DMS79 (cell line): ENCODE results near the gene MTX1.
"Not testable (repeated sequence)": the region's sequence is repeated elsewhere in the genome, so short reads cannot be mapped to it uniquely, and the experiment has no call there.

ENCODE experiments used
- DNase-seq: peaks from one replicate; lab custom pipeline; 2025; lab: John Stamatoyannopoulos, UW

MTX1 gene

GRCh38 chr1:155208541-155209311, at the start of gene MTX1:
TSS of gene MTX1 (plus strand) at chr1:155208695. CDS start at chr1:155208805, 110 bp downstream.
- peak; percentile 62 for DNase-seq

- no peak for DNase-seq
These were observed 49.5 kb upstream of the MTX1 start for GRCh38 chr1:155158991-155159390.

- no peak for DNase-seq
These were observed 48.4 kb upstream of the MTX1 start for GRCh38 chr1:155160128-155160527.

GRCh38 chr1:155162631-155163030, 45.9 kb upstream of the MTX1 start:
- not testable (repeated sequence) for DNase-seq

- DNase-seq = not testable (repeated sequence)
These were observed 44.7 kb upstream of the MTX1 start for GRCh38 chr1:155163785-155164184.

GRCh38 chr1:155164625-155165024, 43.9 kb upstream of the MTX1 start:
- DNase-seq = not testable (repeated sequence)

- DNase-seq = no peak
These were observed 42.4 kb upstream of the MTX1 start for GRCh38 chr1:155166051-155166470.

- DNase-seq = no peak
These were observed 41.9 kb upstream of the MTX1 start for GRCh38 chr1:155166471-155167165.

- DNase-seq = peak; percentile 83
These were observed 41.1 kb upstream of the MTX1 start for GRCh38 chr1:155167166-155168104.

- DNase-seq = not testable (repeated sequence)
These were observed 40.4 kb upstream of the MTX1 start for GRCh38 chr1:155168105-155168445.

GRCh38 chr1:155168456-155169210, 39.9 kb upstream of the MTX1 start:
- no peak for DNase-seq

- no peak for DNase-seq
These were observed 39.0 kb upstream of the MTX1 start for GRCh38 chr1:155169541-155169940.

GRCh38 chr1:155170101-155170785, 38.3 kb upstream of the MTX1 start:
- no peak for DNase-seq

GRCh38 chr1:155170806-155171205, 37.7 kb upstream of the MTX1 start:
- DNase-seq = no peak

GRCh38 chr1:155171836-155172731, 36.4 kb upstream of the MTX1 start:
- DNase-seq = no peak

- peak; percentile 93 for DNase-seq
These were observed 35.6 kb upstream of the MTX1 start, which contains the start of gene KRTCAP2 for GRCh38 chr1:155172732-155173477. TSS of gene KRTCAP2 (minus strand) at chr1:155173304. CDS start at chr1:155173224, 80 bp downstream.

GRCh38 chr1:155173478-155174323, 34.8 kb upstream of the MTX1 start, which contains the start of gene TRIM46:
TSS of gene TRIM46 (plus strand) at chr1:155173849. CDS start at chr1:155173967, 118 bp downstream.
- DNase-seq = peak; percentile 38
